RWPE1 (cell line): ENCODE measurements around the gene DDRGK1.

Source experiments
- CTCF ChIA-PET: fragments of 350-600 bp; sonication (Branson Sonifier 250); formaldehyde crosslinking; extraction: SDS; loops from one replicate; lab custom pipeline; 2021; lab: Yijun Ruan, JAX
- POLR2A ChIA-PET: fragments of 400-600 bp; formaldehyde crosslinking; extraction: SDS; loops from one replicate; lab custom pipeline; 2020; ENCODE audit warnings: antibody characterized with exemption; ENCODE audit not compliant: low non-redundant PET; lab: Yijun Ruan, JAX
- DNase-seq: peaks from one replicate; pipeline ENCODE4 v3.0.0; 2012; ENCODE audit warnings: low spot score
- H3K27ac ChIP-seq: fragments of 450-650 bp; 2 replicates; pipeline ENCODE4 v1.5.1; 2017
- TF ChIP-seq, protein P1 (sequence below): fragments of 450-650 bp; conservative IDR thresholded peaks from 2 replicates; pipeline ENCODE4 v1.5.1; 2017; ENCODE audit warnings: low read depth, mild to moderate bottlenecking

The DDRGK1 gene

DNA sequence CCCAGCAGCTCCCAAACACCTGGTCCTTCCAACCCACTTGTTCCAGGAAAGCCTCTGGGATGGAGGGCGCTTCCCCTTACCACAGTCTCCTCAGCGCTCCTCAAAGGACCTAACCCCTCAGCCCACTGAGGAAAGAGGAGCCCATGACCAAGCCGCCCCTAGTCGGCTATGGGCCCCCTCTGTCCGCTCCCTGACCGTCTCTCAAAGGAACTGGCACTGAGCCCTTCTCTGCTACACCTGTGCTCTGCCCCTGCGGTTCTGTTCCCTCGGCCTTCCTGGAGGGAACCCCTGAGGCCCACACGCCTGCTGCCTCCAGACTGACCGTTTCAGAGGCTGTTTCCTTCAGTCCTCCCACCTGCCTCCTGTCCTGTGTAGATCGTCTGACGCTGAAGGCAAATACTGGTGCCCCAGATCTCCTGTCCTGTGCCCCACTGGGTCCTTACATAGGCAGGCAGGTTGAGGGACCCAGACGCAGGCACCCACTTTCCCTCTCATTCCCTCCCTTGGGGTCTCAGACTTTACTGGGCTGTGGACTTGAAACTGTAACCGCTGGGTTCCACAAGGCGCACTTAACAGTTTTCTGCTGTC is 36.4 kb upstream of the DDRGK1 start:
- POLR2A ChIA-PET: no interaction called here
- H3K27ac ChIP-seq: peak overlapping the region; percentile 87
- no peak for DNase-seq
- CTCF ChIA-PET: no interaction called here
- TF ChIP-seq, protein P1, sequence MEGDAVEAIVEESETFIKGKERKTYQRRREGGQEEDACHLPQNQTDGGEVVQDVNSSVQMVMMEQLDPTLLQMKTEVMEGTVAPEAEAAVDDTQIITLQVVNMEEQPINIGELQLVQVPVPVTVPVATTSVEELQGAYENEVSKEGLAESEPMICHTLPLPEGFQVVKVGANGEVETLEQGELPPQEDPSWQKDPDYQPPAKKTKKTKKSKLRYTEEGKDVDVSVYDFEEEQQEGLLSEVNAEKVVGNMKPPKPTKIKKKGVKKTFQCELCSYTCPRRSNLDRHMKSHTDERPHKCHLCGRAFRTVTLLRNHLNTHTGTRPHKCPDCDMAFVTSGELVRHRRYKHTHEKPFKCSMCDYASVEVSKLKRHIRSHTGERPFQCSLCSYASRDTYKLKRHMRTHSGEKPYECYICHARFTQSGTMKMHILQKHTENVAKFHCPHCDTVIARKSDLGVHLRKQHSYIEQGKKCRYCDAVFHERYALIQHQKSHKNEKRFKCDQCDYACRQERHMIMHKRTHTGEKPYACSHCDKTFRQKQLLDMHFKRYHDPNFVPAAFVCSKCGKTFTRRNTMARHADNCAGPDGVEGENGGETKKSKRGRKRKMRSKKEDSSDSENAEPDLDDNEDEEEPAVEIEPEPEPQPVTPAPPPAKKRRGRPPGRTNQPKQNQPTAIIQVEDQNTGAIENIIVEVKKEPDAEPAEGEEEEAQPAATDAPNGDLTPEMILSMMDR: no peak

DNA sequence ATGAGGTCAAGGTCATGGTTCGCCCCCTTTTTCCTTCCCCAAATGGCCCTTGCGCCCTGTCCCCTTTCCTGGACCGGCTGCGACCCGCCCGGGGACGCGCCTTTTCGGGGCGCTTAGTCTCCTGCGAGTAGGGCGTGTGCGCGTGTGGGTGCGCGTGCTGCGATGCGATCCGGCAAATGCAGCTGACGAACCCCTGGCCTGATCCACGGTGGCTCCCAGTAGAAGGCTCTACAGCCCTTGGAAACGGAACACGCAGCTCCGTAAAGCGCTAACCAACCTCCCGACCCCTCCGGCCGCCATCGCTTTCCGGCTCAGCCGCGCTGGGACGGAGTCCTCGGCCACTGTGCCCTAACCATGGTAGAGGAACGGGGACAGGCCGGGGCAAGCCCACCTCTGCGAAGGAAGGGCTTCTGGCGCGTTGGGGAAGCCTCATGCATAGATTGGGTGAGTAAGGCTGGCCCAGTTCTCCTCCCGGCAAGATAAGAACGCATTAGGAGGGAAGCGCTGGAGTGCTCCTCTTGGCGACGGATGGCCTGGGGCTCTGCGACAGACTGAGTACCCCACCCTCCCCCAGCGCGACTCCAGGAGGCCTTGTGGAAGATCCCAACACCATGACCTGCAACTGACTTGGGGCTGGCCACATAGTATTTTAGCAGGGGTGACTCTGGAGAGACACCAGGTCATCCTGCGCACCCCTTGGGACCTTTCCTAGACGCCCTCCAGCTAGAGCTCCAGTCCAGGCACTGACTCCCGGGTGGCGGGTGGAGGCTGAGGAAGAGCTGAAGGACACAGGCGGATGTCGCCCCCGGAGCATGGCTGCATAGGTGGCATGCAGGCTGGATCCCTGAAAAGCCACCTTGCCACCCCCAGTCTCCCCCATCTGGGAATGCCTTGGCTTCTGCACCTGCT is 35.6 kb upstream of the DDRGK1 start:
- CTCF ChIA-PET: interaction anchor here (0.9 to 1.1 kb wide), 2 partner anchors 10 to 37 kb away, joined by 3 to 5 read pairs; no protein-coding TSS in a partner anchor
- peak; percentile 61 for DNase-seq
- POLR2A ChIA-PET: interaction anchor here (0.7 to 1.7 kb wide), 3 partner anchors 32 to 664 kb away, joined by 3 to 5 read pairs (median 4); partner anchors contain the start of gene ITPA
- TF ChIP-seq, protein P1: no peak
- peak overlapping the region; percentile 87 for H3K27ac ChIP-seq

DNA sequence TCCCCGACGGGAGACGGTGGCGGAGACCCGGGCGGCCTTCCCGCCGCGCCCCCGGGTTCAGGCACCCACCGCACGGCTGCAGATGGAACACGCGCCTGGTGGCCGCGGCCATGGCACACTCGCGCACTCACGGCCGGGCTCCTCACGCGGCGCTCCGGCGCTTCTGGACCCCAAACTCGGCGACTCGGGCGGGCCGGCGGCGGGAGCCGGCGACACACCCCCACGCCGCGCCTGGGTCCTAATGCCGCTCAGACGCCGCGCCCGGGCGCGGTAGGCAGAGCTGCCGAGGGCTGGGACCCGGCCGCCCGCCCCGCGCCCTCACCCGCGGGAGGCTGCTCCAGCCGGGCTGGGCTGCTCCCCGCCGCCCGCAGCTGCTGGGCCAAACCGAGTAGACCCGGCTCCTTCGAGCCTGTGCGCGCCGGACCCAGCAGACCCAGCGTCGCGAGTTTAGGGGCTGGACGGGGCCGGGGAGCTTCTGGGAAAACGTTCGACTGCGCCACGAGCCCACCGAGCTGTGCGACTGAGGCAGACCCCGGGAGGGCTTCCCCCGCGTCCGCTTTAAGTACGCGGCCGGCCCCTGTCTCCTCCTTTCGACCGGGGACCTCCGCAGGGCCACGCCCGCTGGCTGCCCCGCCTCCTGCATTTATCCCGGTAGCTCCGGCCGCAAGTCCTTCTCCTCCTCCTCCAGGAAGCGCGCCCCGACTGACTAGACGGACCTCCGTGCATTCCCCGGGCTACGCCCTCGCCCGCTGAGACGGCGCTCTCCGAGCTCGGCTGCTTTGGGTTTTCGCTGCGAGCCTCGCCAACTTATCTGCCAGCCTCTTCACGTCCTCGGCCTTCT is 34.8 kb upstream of the DDRGK1 start, which contains the start of gene SLC4A11:
TSS of gene SLC4A11 (minus strand) at position 165 of the 841 bp plus-strand sequence. CDS start at position 112, 53 bp downstream.
- H3K27ac ChIP-seq: peak within 1 kb of the TSS; percentile 87
- peak; percentile 86 for DNase-seq
- ChIA-PET POLR2A (interaction anchor here (0.7 to 1.7 kb wide), 4 partner anchors 8 to 663 kb away, joined by 3 to 5 read pairs (median 4); partner anchors contain the start of gene ITPA), CTCF (interaction anchor here (0.6 to 1.1 kb wide), 3 partner anchors 11 to 36 kb away, joined by 3 to 6 read pairs (median 5); no protein-coding TSS in a partner anchor)
- TF ChIP-seq, protein P1: no peak

DNA sequence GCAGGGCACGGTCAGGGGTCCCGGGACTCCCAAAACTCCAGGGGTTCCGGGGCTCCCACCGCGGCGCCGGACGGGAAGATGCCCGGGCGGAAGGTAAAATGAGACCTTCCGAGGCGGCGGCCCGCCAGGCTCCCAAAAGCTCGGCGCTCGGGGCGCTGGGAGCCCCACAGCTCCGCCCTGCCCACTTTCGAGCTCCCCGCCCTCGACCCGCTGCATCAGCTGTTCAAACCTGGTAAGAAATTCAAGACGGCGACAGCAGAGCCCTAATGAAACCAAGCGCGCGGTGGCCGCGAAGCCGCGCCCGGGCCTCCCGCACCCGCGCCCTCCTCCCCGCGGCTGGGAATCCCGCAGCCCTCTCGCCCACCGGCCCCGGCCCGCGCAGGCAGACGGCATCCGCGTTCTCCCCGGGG is 34.1 kb upstream of the DDRGK1 start:
- peak; percentile 83 for DNase-seq
- TF ChIP-seq, protein P1: no peak
- POLR2A ChIA-PET: interaction anchor here (1.7 kb wide), 1 partner anchor 30 kb away, joined by 5 read pairs; the partner anchor contains the start of gene ITPA
- peak overlapping the region; percentile 87 for H3K27ac ChIP-seq
- CTCF ChIA-PET: interaction anchor here (1.1 kb wide), 1 partner anchor 11 kb away, joined by 5 read pairs; no protein-coding TSS in a partner anchor

DNA sequence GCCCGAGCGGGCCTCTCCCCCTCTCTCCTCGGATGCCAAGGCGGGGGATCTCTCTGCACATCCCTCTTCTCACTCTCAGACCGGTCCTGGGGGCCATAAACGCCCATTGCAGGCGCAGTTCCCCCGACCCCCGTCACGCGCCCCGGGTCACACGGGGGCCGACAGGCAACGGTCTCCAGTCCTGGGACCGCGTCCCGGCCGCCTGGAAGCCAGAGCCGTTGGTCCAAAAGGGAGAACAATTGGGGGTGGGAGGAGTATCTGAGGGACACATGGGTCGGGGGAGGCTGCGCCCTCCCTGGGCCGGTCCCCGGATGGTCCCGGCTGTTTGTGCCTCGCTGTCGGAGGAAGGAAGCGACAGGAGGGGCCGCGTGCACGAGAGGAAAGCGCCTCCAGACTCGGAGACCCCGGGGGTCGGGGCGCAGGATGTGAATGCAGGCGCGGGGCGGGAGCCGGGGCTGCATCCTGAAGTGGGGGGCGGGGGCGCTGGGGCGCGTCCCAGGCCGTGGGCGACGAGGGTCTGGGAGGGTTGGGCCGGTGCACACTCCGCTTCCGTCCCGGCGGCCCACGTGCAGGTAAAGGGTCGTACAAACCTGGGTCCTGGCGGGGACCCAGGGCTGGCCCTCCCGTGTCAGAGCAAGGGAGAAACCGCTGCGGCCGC is 33.6 kb upstream of the DDRGK1 start:
- ChIA-PET POLR2A (interaction anchor here (0.7 kb wide), 1 partner anchor 13 kb away, joined by 4 read pairs; no protein-coding TSS in a partner anchor), CTCF (no interaction called here)
- peak overlapping the region; percentile 87 for H3K27ac ChIP-seq
- TF ChIP-seq, protein P1: no peak
- DNase-seq: no peak
